NB4 (cell line): ENCODE data around the gene APMAP.

ENCODE experiments used
- MYC ChIP-seq: IDR thresholded peaks from 2 replicates; pipeline ENCODE4 v1.6.1; 2011; ENCODE audit warnings: low read depth, low read length
- POLR2A ChIP-seq: IDR thresholded peaks from 2 replicates; pipeline ENCODE4 v1.6.1; 2011; ENCODE audit warnings: mild to moderate bottlenecking; ENCODE audit not compliant: insufficient read length; ENCODE audit errors: extremely low read depth
- TF ChIP-seq, protein P1 (sequence below): IDR thresholded peaks from one replicate; pipeline ENCODE4 v1.5.1; 2012; ENCODE audit warnings: low read depth, low read length
- TF ChIP-seq, protein P2 (sequence below): IDR thresholded peaks from 2 replicates; pipeline ENCODE4 v1.6.1; 2011; ENCODE audit warnings: low read depth, low read length

- TF ChIP-seq POLR2A (no peak), MYC (no peak)
- TF ChIP-seq, protein P1, sequence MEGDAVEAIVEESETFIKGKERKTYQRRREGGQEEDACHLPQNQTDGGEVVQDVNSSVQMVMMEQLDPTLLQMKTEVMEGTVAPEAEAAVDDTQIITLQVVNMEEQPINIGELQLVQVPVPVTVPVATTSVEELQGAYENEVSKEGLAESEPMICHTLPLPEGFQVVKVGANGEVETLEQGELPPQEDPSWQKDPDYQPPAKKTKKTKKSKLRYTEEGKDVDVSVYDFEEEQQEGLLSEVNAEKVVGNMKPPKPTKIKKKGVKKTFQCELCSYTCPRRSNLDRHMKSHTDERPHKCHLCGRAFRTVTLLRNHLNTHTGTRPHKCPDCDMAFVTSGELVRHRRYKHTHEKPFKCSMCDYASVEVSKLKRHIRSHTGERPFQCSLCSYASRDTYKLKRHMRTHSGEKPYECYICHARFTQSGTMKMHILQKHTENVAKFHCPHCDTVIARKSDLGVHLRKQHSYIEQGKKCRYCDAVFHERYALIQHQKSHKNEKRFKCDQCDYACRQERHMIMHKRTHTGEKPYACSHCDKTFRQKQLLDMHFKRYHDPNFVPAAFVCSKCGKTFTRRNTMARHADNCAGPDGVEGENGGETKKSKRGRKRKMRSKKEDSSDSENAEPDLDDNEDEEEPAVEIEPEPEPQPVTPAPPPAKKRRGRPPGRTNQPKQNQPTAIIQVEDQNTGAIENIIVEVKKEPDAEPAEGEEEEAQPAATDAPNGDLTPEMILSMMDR = no peak
- TF ChIP-seq, protein P2, sequence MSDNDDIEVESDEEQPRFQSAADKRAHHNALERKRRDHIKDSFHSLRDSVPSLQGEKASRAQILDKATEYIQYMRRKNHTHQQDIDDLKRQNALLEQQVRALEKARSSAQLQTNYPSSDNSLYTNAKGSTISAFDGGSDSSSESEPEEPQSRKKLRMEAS = no peak
Observed at GRCh38 chr20:25037288-25038102, 44.9 kb upstream of the APMAP start.
